Measurements from ENCODE around the gene IFI27L1.

IFI27L1 gene

GRCh38 chr14:94079891-94080620, 1.1 kb upstream of the IFI27L1 start:
- peak overlapping the region; percentile 96 for H3K4me3 ChIP-seq (replicated peaks; ENCODE audit: low read depth, low read length)
- DNase-seq (ENCODE audit: low read depth): peak; percentile 39
- TF ChIP-seq CTCF (IDR thresholded peaks at IDR 0.05; ENCODE audit: low read length, missing control alignments): no peak

- DNase-seq (ENCODE audit: low read depth): no peak
- TF ChIP-seq CTCF (IDR thresholded peaks at IDR 0.05; ENCODE audit: low read length, missing control alignments): no peak
- H3K4me3 ChIP-seq (replicated peaks; ENCODE audit: low read depth, low read length): peak overlapping the region; percentile 96
Observed at GRCh38 chr14:94081386-94081820, 293 bp downstream of the IFI27L1 start.

- no peak for DNase-seq (ENCODE audit: low read depth)
- TF ChIP-seq CTCF (IDR thresholded peaks at IDR 0.05; ENCODE audit: low read length, missing control alignments): no peak
- no peak overlapping the region for H3K4me3 ChIP-seq (replicated peaks; ENCODE audit: low read depth, low read length)
Observed at GRCh38 chr14:94087891-94088290, 6.8 kb downstream of the IFI27L1 start.

GRCh38 chr14:94088516-94088915, 7.4 kb downstream of the IFI27L1 start:
- H3K4me3 ChIP-seq (replicated peaks; ENCODE audit: low read depth, low read length): no peak overlapping the region
- TF ChIP-seq CTCF (IDR thresholded peaks at IDR 0.05; ENCODE audit: low read length, missing control alignments): no peak
- peak; percentile 21 for DNase-seq (ENCODE audit: low read depth)

- H3K4me3 ChIP-seq (replicated peaks; ENCODE audit: low read depth, low read length): no peak overlapping the region
- no peak for DNase-seq (ENCODE audit: low read depth)
- no peak for TF ChIP-seq CTCF (IDR thresholded peaks at IDR 0.05; ENCODE audit: low read length, missing control alignments)
Observed at GRCh38 chr14:94089479-94089878, 8.4 kb downstream of the IFI27L1 start.

- no peak overlapping the region for H3K4me3 ChIP-seq (replicated peaks; ENCODE audit: low read depth, low read length)
- no peak for TF ChIP-seq CTCF (IDR thresholded peaks at IDR 0.05; ENCODE audit: low read length, missing control alignments)
Observed at GRCh38 chr14:94093418-94093817, 12.3 kb downstream of the IFI27L1 start.

GRCh38 chr14:94097091-94097490, 16.0 kb downstream of the IFI27L1 start:
- no peak for DNase-seq (ENCODE audit: low read depth)
- TF ChIP-seq CTCF (IDR thresholded peaks at IDR 0.05; ENCODE audit: low read length, missing control alignments): no peak
- no peak overlapping the region for H3K4me3 ChIP-seq (replicated peaks; ENCODE audit: low read depth, low read length)

More at GRCh38 chr14:94093418-94093817, 12.3 kb downstream of the IFI27L1 start:
- no peak for DNase-seq (ENCODE audit: low read depth)

All from fibroblast of pulmonary artery (primary cell).